PC-3 (cell line): ENCODE measurements around the gene SNAPC1. TPM values are rescaled to one million over a fixed set of nuclear protein-coding genes. Genes with fewer than 3 reads are reported as not detected.

Experiments
- ATAC-seq: fragments of 200-7000 bp; cut with Tn5 transposase; 2 replicates; pipeline ENCODE4 v1.9.1; 2020; ENCODE audit warnings: mild to moderate bottlenecking, moderate library complexity
- BruUV-seq: library from RNA; stranded (reverse); fragments of 400-500 nt; replicated peaks from 2 replicates; lab custom pipeline; 2021; lab: Mats Ljungman, UMichigan
- CTCF ChIA-PET: fragments of 300-600 bp; sonication (Branson Sonifier 250); formaldehyde crosslinking; loops from one replicate; lab custom pipeline; 2022; ENCODE audit warnings: antibody characterized with exemption; lab: Charles Lee
- POLR2A ChIA-PET: fragments of 300-600 bp; sonication (Branson Sonifier 250); formaldehyde crosslinking; loops from one replicate; lab custom pipeline; 2022; ENCODE audit warnings: antibody characterized with exemption; ENCODE audit not compliant: unreplicated experiment; lab: Charles Lee
- DNase-seq: peaks from one replicate; pipeline ENCODE4 v3.0.0-alpha.2; 2015
- H2AFZ ChIP-seq: fragments of 300-600 bp; sonication (generic); 2 replicates; pipeline ENCODE4 v1.6.0; 2016; ENCODE audit warnings: antibody characterized with exemption, low read length
- H3F3A ChIP-seq: fragments of 300-600 bp; sonication (generic); one replicate; pipeline ENCODE4 v1.6.0; 2017; ENCODE audit warnings: antibody characterized with exemption, low read length, control low read depth, mild to moderate bottlenecking; ENCODE audit not compliant: unreplicated experiment
- H3K27ac ChIP-seq: fragments of 300-600 bp; sonication (generic); 2 replicates; pipeline ENCODE4 v1.5.1; 2016; ENCODE audit warnings: mild to moderate bottlenecking, low read length
- H3K27me3 ChIP-seq: fragments of 300-600 bp; sonication (generic); 2 replicates; pipeline ENCODE4 v1.6.1; 2016; ENCODE audit warnings: low read length, mixed read lengths
- H3K36me3 ChIP-seq: fragments of 300-600 bp; sonication (generic); 2 replicates; pipeline ENCODE4 v1.6.1; 2016; ENCODE audit warnings: low read depth, mixed run types, low read length, mixed read lengths
- H3K4me1 ChIP-seq: fragments of 300-600 bp; sonication (generic); 2 replicates; pipeline ENCODE4 v1.5.1; 2016; ENCODE audit warnings: low read length; ENCODE audit not compliant: insufficient read depth
- H3K4me2 ChIP-seq: fragments of 300-600 bp; sonication (generic); 2 replicates; pipeline ENCODE4 v1.6.0; 2016; ENCODE audit warnings: low read length
- H3K4me3 ChIP-seq: fragments of 300-600 bp; sonication (generic); 2 replicates; pipeline ENCODE4 v1.5.1; 2016; ENCODE audit warnings: mild to moderate bottlenecking, low read length, mixed read lengths
- H3K79me2 ChIP-seq: fragments of 300-600 bp; sonication (generic); 2 replicates; pipeline ENCODE4 v1.6.1; 2017; ENCODE audit warnings: low read length, mixed read lengths
- H3K9ac ChIP-seq: fragments of 300-600 bp; sonication (generic); 2 replicates; pipeline ENCODE4 v1.6.0; 2016; ENCODE audit warnings: mild to moderate bottlenecking, low read length
- H3K9me2 ChIP-seq: fragments of 300-600 bp; sonication (generic); replicated peaks from 2 replicates; pipeline ENCODE4 v1.6.1; 2016; ENCODE audit warnings: mixed run types, low read length, mixed read lengths
- H3K9me3 ChIP-seq: fragments of 300-600 bp; sonication (generic); 2 replicates; pipeline ENCODE4 v1.6.1; 2016; ENCODE audit warnings: low read length, mixed read lengths
- H4K20me1 ChIP-seq: fragments of 300-600 bp; sonication (generic); 2 replicates; pipeline ENCODE4 v1.6.1; 2016; ENCODE audit warnings: low read length, mixed read lengths
- EZH2 ChIP-seq: fragments of 300-600 bp; sonication (generic); IDR thresholded peaks from one replicate; pipeline ENCODE4 v1.6.1; 2017; ENCODE audit warnings: antibody characterized with exemption, mild to moderate bottlenecking, low read length; ENCODE audit not compliant: unreplicated experiment
- EZH2phosphoT487 ChIP-seq: fragments of 300-600 bp; sonication (generic); IDR thresholded peaks from 2 replicates; pipeline ENCODE4 v1.6.1; 2018; ENCODE audit warnings: mild to moderate bottlenecking, antibody characterized with exemption, low read length, borderline replicate concordance
- intact Hi-C: fragments of 100-400 bp; cut with micrococcal nuclease; formaldehyde crosslinking; loops from 2 replicates; pipeline ENCODE4 v1.9.0; 2023
- total RNA-seq: library from RNA; depleted of rRNA; stranded (reverse); fragments of >200 nt; gene quantifications from 2 replicates; pipeline ENCODE4 v1.2.3, GENCODE V29; 2014
- TF ChIP-seq, protein P1 (sequence below): fragments of 300-600 bp; sonication (generic); conservative IDR thresholded peaks from 2 replicates; pipeline ENCODE4 v1.5.1; 2017; ENCODE audit warnings: antibody characterized with exemption, low read depth, mild to moderate bottlenecking, low read length

The SNAPC1 gene
- total RNA-seq, 1 experiment from 2014 or later, result 26.7 TPM

DNA sequence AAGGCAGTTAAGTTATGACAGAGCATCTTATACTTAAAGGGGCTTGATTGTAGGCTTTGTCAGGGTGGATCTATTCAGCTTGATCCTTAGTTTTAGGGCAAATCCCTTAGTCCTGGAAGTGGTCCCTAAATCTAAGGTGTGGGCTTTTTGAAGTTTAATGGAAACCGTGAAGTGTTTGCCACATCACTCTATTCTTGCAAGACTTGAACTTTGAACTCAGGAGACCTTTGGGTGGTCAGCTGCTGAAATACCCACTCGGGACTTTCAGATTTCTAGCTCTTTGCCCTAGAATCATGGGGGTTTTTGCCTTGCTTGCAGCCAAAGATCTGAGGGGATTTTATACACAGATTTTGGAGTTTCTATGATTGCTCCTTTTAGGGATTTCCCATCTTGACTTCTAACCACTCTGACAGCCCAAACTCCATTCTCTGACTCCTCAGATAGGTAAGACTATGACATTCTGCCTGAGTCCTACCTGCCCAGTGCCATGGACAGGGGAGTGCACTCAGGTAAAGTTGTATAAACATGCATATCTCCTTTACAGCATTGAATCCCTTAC lies 39.9 kb downstream of the SNAPC1 start:
- no peak overlapping the region for H3K4me2 ChIP-seq
- ATAC-seq, result no peak
- no peak for TF ChIP-seq EZH2
- TF ChIP-seq, protein P1, sequence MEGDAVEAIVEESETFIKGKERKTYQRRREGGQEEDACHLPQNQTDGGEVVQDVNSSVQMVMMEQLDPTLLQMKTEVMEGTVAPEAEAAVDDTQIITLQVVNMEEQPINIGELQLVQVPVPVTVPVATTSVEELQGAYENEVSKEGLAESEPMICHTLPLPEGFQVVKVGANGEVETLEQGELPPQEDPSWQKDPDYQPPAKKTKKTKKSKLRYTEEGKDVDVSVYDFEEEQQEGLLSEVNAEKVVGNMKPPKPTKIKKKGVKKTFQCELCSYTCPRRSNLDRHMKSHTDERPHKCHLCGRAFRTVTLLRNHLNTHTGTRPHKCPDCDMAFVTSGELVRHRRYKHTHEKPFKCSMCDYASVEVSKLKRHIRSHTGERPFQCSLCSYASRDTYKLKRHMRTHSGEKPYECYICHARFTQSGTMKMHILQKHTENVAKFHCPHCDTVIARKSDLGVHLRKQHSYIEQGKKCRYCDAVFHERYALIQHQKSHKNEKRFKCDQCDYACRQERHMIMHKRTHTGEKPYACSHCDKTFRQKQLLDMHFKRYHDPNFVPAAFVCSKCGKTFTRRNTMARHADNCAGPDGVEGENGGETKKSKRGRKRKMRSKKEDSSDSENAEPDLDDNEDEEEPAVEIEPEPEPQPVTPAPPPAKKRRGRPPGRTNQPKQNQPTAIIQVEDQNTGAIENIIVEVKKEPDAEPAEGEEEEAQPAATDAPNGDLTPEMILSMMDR, result no peak
- no peak for TF ChIP-seq EZH2phosphoT487
- H3K27ac ChIP-seq, result no peak overlapping the region
- H4K20me1 ChIP-seq, result no peaks in the 10 kb centered on the region
- ChIA-PET CTCF (no interaction called here), POLR2A (no interaction called here)
- H3K79me2 ChIP-seq, result no peaks in the 10 kb centered on the region
- H2AFZ ChIP-seq, result no peak overlapping the region
- no peaks in the 10 kb centered on the region for H3K36me3 ChIP-seq
- no peaks in the 10 kb centered on the region for H3F3A ChIP-seq
- DNase-seq, result no peak
- H3K9ac ChIP-seq, result no peak overlapping the region
- no peaks in the 10 kb centered on the region for H3K9me2 ChIP-seq
- H3K27me3 ChIP-seq, result no peaks in the 10 kb centered on the region
- no peaks in the 10 kb centered on the region for H3K4me1 ChIP-seq
- no peak overlapping the region for H3K4me3 ChIP-seq
- no TSS peak for BruUV-seq
- intact Hi-C loops, result no loop called here
- H3K9me3 ChIP-seq, result no peaks in the 10 kb centered on the region

DNA sequence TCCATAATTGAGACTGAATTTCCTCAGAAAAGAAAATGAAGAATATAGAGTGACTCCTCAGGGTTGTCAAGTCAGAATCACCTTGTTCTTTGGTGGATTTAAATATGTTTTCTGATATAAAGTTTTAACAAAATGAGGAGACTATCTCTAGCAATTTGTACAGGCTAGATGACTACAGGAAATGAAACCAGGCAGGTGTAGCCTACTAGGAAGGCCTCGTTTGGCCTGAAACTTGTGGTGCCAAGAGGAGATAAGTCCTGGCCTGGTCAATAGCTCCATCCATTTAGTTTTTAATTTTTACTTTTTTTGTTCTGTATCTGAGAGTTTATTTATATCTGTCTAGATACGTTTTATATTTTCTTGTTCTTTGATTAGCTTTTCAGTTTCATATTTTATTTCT lies 41.5 kb downstream of the SNAPC1 start:
- ChIA-PET CTCF (no interaction called here), POLR2A (interaction anchor here (0.5 kb wide), 1 partner anchor 63 kb away, joined by 11 read pairs; no protein-coding TSS in a partner anchor)
- Histone ChIP-seq H3K36me3 (no peaks in the 10 kb centered on the region), H3K9ac (no peak overlapping the region), H4K20me1 (no peaks in the 10 kb centered on the region), H3K4me2 (no peak overlapping the region), H2AFZ (no peak overlapping the region), H3F3A (no peaks in the 10 kb centered on the region), H3K9me2 (no peaks in the 10 kb centered on the region), H3K79me2 (no peaks in the 10 kb centered on the region), H3K27ac (no peak overlapping the region), H3K4me1 (no peaks in the 10 kb centered on the region), H3K9me3 (no peaks in the 10 kb centered on the region), H3K4me3 (no peak overlapping the region), H3K27me3 (no peaks in the 10 kb centered on the region)
- ATAC-seq (no peak), DNase-seq (no peak)
- BruUV-seq, result no TSS peak
- TF ChIP-seq EZH2phosphoT487 (no peak), EZH2 (no peak)
- TF ChIP-seq, protein P1, result no peak
- intact Hi-C loops, result no loop called here

DNA sequence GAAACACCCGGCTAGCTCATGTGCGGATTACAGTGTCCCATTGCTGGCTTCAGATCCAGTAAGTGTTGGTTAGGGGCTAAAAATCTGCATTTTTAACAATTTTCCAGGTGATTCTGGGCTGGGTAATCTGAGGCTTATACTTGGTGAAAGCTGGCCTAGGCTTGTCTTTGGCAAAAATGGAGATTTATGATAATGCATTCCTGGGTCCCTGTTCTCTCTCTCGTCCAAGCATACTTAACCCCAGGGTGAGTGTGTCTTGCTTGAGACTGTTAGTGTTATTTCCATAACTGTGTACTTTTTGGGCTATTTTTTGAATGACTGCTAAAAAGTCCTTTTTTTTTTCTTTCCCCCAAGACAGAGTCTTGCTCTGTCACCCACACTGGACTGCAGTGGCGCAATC lies 43.2 kb downstream of the SNAPC1 start:
- no peak for DNase-seq
- Histone ChIP-seq H3F3A (no peaks in the 10 kb centered on the region), H3K4me1 (no peaks in the 10 kb centered on the region), H2AFZ (no peak overlapping the region), H3K4me3 (no peak overlapping the region), H3K27me3 (no peaks in the 10 kb centered on the region), H3K9me2 (no peaks in the 10 kb centered on the region), H3K9ac (no peak overlapping the region), H3K9me3 (no peaks in the 10 kb centered on the region), H3K4me2 (no peak overlapping the region), H4K20me1 (no peaks in the 10 kb centered on the region), H3K79me2 (no peaks in the 10 kb centered on the region), H3K36me3 (no peaks in the 10 kb centered on the region), H3K27ac (no peak overlapping the region)
- ChIA-PET POLR2A (no interaction called here), CTCF (no interaction called here)
- BruUV-seq, result no TSS peak
- intact Hi-C loops, result no loop called here
- TF ChIP-seq EZH2phosphoT487, result no peak
- TF ChIP-seq, protein P1, result no peak
- no peak for TF ChIP-seq EZH2
- no peak for ATAC-seq
